ENCODE results near the gene CHTOP. TPM values are rescaled to one million over a fixed set of nuclear protein-coding genes. Genes with fewer than 3 reads are reported as not detected.

Gene CHTOP
- total and polyA plus RNA-seq, 2 of the 8 experiments (the other 6 are each of a cell fraction or from before 2014, with no cell fraction given): 84.6 to 104 TPM

- no peak for TF ChIP-seq CHD7 (IDR thresholded peaks at IDR 0.05; ENCODE audit: insufficient replicate concordance, low read length)
- TF ChIP-seq SP4 (IDR thresholded peaks at IDR 0.05; ENCODE audit: low read length): no peak
- peak; percentile 25 for TF ChIP-seq TAF7 (optimal IDR thresholded peaks at IDR 0.05; ENCODE audit: borderline replicate concordance, low read depth, low read length)
- TF ChIP-seq HDAC2 (IDR thresholded peaks at IDR 0.05; ENCODE audit: borderline replicate concordance in 1 of 2, low read depth in 2 of 2, low read length in 2 of 2): no peak
- TF ChIP-seq JUN (IDR thresholded peaks at IDR 0.05; ENCODE audit: low read depth, low read length): no peak
- TF ChIP-seq CEBPB (IDR thresholded peaks at IDR 0.05; ENCODE audit: low read depth, low read length): no peak
- no peak for TF ChIP-seq CHD1 (IDR thresholded peaks at IDR 0.05; ENCODE audit: low read depth, low read length)
- TF ChIP-seq SUZ12 (IDR thresholded peaks at IDR 0.05; ENCODE audit: low read length): no peak
- TF ChIP-seq POU5F1 (IDR thresholded peaks at IDR 0.05; ENCODE audit: low read depth, low read length): no peak
- TF ChIP-seq CHD2 (IDR thresholded peaks at IDR 0.05; ENCODE audit: low read length): no peak
- no peak for TF ChIP-seq MAFK (IDR thresholded peaks at IDR 0.05; ENCODE audit: low read depth, low read length)
Measured at GRCh38 chr1:153658400-153659174, 24.7 kb downstream of the CHTOP start, which contains the start of gene SNAPIN (continued).
